GM18519 (cell line): Measurements from ENCODE around the gene SLC12A5.

Experiments
- ATAC-seq: cut with Tn5 transposase; IDR thresholded peaks from one replicate; pipeline ENCODE4 v1.9.1; 2021; ENCODE audit warnings: mild to moderate bottlenecking, moderate library complexity; ENCODE audit not compliant: unreplicated experiment, low FRiP score

SLC12A5 gene

GRCh38 chr20:46023999-46024398 is 5.0 kb upstream of the SLC12A5 start:
- ATAC-seq = no peak

GRCh38 chr20:46025376-46025783 is 3.6 kb upstream of the SLC12A5 start:
- ATAC-seq = no peak

- no peak for ATAC-seq
Observed at GRCh38 chr20:46027245-46027853, 1.7 kb upstream of the SLC12A5 start.

- no peak for ATAC-seq
Observed at GRCh38 chr20:46028110-46028509, 905 bp upstream of the SLC12A5 start.

- no peak for ATAC-seq
Observed at GRCh38 chr20:46030284-46031013, 1.4 kb downstream of the SLC12A5 start.

GRCh38 chr20:46031014-46031569 is 2.1 kb downstream of the SLC12A5 start:
- ATAC-seq = no peak

- ATAC-seq = no peak
Observed at GRCh38 chr20:46031701-46032254, 2.8 kb downstream of the SLC12A5 start.

GRCh38 chr20:46034039-46034438 is 5.0 kb downstream of the SLC12A5 start:
- ATAC-seq = no peak

- no peak for ATAC-seq
Observed at GRCh38 chr20:46035253-46035652, 6.2 kb downstream of the SLC12A5 start.

- no peak for ATAC-seq
Observed at GRCh38 chr20:46035713-46036112, 6.7 kb downstream of the SLC12A5 start.

GRCh38 chr20:46036370-46036769 is 7.4 kb downstream of the SLC12A5 start:
- no peak for ATAC-seq

GRCh38 chr20:46037036-46037435 is 8.0 kb downstream of the SLC12A5 start:
- no peak for ATAC-seq

- ATAC-seq = no peak
Observed at GRCh38 chr20:46040902-46041535, 12.0 kb downstream of the SLC12A5 start.

GRCh38 chr20:46043556-46043955 is 14.5 kb downstream of the SLC12A5 start:
- ATAC-seq = no peak

- no peak for ATAC-seq
Observed at GRCh38 chr20:46044896-46045295, 15.9 kb downstream of the SLC12A5 start.

GRCh38 chr20:46046588-46047310 is 17.7 kb downstream of the SLC12A5 start:
- ATAC-seq = no peak

GRCh38 chr20:46047821-46048220 is 18.8 kb downstream of the SLC12A5 start:
- ATAC-seq = no peak

- no peak for ATAC-seq
Observed at GRCh38 chr20:46049190-46049589, 20.2 kb downstream of the SLC12A5 start.

- no peak for ATAC-seq
Observed at GRCh38 chr20:46049815-46050214, 20.8 kb downstream of the SLC12A5 start.

GRCh38 chr20:46050444-46050843 is 21.4 kb downstream of the SLC12A5 start:
- ATAC-seq = no peak

GRCh38 chr20:46050885-46051284 is 21.9 kb downstream of the SLC12A5 start:
- no peak for ATAC-seq
